NCI-H69 (cell line): ENCODE results near the gene STPG1.

ENCODE experiments used
- DNase-seq: peaks from one replicate; lab custom pipeline; 2025; lab: John Stamatoyannopoulos, UW

The STPG1 gene

DNA sequence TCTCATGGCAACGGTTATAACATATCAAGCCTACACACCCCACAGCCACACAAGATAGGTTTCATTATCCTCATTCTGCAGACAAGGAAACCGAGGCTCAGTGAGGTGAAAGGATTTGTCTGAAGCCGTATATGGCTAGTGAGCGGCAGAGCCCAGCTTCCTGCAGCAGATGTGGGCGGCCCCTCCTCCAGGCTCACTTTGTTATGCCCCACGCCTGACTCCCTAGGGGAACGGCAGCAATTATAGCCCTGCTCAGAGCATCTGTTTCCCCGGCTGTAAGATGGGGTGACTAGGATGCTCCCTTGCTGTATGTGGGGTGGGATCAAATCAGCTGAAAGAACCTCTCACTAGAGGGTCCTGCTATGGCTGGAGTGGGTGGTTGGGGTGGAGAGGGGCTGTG, 72.3 kb downstream of the STPG1 start:
- peak; percentile 89 for DNase-seq

DNA sequence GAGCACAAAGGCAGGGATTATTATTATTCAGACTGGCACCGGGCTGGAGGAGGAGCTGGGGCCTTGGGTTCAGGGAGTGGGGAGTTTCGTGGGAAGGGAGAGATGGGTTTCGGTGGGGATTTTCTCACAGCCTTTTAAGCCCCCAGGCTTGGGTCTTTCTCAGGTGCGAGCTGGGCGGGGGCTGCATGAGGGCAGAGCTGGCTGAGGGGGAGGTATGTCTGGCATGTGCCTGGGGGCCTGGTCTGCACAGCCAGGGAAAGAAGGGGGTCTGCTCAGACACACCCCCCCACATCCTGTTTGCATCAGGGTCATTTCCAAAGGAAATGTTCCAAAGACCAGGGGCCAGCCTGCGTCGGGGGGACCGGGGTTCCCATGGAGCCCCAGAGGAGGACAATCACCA, 72.8 kb downstream of the STPG1 start:
- DNase-seq, result no peak

DNA sequence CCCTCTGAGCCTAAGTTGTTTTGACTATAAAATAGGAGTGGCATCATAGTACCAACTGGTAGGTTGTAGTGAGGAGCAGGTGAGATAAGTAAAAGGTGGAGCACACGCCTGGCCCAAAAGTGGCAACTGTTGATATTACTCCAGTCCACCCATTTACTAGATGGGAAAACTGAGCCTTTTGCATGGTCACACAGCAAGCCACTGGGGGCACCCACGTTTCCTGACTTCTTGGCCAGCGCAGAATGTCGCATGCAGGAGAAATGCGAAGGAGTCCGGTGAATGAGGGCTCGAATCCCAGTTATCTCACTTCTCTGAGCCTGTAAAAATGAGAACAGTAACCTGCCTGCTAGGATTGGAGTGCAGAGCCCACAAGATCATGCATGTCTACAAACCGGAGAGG, 73.6 kb downstream of the STPG1 start:
- no peak for DNase-seq

DNA sequence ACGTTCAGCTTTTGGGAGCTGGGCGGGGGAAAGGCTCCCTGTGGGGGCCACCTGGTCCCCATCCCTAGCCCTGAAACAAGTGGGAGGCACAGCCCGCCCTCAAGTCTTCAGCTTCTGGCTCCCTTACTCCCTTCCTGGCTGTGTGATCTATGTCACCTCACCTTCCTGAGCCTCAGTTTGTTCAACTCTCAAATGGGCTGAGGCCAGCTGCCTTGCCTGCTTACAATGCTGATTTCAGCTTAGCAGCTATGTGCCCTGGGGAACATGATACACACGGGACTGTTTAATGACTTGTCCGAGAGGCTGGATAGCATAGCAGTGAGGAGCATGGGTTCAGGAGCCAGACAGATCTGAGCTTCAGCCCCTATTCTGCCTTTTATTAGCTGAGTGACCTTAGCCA, 75.1 kb downstream of the STPG1 start:
- no peak for DNase-seq

DNA sequence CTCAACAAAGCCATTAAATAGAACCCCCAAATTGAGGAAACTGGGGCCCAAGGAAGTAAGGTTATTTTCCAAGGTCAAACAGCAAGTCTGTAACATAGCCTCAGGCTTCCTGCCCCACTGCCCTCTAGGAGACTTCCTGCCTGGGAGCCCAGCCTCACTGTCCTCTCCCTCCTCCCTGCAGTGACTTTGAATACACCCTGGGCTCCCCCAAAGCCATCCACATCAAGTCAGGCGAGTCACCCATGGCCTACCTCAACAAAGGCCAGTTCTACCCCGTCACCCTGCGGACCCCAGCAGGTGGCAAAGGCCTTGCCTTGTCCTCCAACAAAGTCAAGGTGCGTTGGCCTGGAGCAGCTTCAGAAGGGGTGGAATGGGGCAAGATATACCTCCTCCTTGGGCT, 76.1 kb downstream of the STPG1 start:
- DNase-seq, result peak; percentile 1

DNA sequence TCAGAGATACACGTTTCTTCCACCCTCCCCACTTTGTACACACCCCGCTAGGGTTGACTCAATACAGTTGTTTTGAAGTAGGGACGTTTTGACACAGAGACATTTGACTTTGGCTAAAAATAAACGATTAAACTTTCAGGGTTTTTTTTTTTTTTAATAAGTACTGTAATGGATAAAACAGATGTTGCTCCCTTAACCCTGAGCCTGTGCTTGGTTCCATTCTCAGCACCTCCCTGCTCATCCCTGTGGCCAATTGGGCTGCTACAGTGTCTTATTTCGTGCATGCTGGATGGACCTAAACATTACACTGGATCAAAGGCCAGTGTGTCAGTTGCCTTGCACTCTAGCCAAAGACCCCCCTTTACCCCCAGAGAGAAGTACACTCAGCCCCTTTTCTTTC, 77.5 kb downstream of the STPG1 start:
- DNase-seq, result no peak

DNA sequence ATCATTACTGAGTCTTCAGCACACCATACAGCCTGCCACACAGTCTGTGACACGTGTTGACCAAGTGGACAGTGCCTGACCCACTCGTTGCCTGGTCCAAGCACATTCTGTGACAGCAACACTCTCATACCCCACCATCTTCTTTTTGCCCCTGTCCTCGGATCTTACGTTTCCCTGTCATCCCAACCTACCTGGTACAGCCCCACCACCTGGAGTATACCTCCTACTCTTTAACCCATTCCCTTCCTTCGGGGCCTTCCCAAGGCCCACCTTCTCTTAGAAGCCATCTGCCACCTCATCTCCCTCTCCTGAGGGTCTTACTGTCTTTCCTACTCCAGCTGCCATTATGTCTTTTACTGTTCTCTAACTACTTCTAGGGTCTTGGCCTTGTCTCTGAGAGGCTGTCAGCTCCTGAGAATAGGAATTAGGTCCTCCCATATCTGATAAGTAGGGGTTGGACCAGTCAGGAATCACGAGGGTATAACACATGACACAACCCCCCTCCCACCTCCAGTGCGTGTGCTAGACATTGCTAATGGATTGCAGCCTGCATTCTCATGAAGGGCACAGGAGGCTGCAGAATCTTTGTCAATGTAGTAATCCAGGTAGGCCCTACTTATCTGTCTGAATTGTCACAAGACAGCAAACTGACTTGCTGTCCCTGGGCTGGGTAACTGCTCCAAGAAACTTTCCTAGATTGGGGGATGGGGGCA, 81.5 kb downstream of the STPG1 start:
- no peak for DNase-seq

DNA sequence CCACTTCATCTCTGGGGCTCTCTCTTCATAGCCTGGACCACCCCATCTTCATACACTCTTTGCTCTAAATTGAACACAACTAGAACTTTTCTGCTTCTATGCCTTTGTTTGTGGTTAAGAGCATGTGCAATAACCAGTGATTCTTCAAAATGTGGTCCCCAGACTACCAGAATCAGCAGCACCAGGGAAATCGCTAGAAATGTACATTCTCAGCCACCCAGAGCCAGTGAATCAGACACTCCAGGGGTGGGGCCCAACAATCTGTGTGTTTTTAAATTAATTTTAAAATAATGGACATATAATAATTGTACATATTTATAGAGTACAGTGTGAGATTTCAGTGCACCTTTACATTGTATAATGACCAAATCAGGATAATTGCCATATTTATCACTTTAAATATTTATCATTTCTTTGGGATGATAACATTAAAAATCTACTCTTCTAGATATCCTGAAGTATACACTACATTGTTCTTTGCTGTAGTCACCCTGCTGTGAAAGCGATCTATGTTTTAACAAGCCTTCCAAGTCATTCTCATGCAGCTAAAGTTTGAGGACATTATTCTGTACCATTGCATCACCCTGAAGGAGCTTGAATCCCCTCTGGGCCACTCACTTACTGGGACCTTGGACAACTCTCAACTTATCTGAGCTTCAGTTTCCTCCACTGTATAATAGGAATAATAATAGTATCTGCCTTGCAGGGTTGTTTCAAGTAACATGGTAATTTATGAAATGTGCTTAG, 83.6 kb downstream of the STPG1 start:
- no peak for DNase-seq

DNA sequence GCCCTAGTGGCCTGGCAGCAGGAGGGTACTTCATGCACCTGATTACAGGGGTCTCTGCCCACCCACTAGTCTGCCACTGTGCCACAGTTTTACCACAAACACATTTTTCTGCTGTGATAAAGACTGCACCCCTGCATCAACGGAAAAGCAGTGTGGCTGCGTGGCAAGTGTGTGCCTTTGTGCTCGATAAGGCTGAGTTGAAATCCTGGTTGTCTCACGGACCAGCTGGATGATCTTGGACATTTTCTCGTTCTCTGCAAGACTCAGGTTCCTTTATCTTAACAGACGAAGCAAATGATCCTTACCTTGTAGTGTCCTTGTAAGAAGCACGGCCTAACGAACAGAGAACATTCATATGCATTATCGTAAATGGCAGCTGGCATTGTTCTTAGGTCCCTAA, 84.3 kb downstream of the STPG1 start:
- DNase-seq, result no peak

DNA sequence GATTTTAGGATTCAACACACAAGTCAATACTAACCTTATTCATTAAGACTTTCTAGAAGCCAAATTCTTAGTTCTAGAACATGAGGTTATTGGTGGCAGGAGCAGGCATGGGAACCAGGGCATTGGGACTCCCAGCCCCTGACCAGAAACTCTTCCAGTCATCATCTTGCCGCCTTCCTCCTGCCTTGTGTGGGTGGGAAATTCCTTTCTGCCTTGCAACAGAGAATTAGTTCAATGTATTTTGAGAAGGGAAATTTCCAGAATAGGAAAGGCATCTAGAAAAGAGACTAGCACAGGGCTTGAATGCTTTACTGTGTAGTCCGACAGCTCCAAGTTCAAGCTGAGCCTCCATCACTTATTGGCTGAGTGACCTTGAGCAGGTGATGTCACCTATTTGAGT, 85.7 kb downstream of the STPG1 start:
- DNase-seq, result no peak

DNA sequence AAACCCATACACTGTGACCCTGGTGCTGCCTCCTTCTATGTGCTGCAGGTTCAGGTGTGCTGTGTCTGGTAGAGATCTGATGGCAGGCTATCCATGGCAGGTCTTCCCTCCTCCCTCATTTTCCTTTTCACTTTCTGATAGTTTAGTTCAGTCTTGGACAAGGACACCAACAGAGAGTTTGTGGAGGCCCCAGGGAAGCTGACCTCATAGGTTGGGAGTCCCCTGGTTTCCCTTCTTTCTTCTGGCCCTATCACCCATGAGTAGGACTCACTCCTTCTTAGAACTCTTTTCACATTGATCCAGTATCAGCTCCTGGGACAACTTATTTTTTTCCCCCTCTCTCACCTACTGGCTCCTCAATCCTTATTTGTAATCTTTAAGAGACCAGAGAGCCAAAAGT, 86.1 kb downstream of the STPG1 start:
- DNase-seq, result no peak

DNA sequence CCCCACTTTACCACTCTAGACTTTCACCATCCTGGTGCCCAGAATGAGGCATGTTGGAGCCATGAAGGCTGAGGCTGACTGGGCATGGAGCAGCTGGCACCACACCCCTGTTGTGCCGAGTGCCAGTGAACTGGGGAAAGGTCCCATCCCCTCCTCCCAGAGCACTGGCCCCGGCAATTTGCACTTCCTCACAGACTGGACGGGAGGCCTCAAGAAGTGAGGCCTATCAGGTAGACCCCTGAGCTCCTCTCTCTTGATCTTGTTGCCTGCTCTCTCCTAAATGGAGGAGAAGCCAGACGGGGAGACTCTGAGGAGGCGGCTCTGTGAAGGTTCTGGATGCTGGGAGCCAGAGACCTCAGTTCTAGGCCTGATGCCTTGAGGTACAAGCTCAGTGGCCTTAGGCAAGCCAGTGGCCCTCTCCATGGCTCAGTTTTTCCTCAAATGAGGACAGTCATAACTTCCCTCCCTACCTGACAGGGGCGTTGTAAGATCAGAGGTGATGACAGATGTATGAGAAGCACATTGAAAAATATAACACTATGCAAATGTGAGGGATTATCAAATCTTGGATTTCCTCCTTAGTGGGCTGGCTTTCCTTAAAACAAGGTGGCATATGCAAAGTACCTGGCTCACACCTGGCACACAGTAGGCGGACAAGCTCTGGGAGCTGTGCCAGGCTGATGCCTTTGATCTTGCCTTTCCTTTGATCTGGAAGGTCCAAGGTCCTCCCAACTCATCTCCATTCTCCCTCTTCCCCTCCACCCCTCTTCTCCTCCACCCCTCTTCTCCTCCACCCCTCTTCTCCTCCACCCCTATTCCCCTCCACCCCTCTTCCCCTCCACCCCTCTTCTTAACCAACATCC, 87.8 kb downstream of the STPG1 start:
- no peak for DNase-seq

DNA sequence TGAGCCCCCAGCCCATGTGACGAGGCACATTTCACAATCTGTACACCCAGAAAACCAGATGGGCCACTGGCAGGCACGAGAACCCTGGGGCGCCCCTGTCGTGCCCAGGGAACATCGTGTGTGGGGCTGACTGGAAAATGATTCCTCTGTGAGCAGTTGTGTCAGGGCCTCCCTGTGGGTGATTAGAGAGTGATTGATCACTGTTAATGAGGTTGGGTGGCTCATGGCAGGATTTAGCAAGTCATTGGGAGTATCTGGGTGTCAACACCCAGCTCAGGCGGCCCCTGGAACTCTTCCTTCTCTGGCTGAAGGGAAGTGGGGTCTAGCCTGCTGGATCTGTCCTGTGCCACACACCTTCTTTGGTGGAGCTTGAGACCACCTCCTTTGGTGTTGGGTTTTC, 88.7 kb downstream of the STPG1 start:
- no peak for DNase-seq

DNA sequence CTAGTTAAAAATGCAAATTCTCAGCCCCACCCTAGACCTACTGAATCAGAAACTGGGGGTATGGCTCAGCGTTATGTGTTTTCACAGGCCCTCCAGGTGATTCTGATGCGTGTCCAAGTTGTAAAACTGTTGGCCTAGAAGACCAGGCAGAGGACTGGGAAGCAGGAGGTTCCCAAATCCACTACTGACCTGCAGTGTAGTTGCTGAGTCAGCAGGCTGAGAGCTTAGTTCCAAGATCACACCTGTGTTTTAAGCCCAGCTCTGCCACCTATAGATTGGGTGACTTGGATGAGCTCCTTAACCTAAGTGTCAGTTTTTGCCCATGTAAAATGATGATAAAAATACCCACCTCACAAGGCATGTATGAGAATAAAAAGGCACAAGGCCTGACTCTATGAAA, 90.3 kb downstream of the STPG1 start:
- DNase-seq, result no peak

DNA sequence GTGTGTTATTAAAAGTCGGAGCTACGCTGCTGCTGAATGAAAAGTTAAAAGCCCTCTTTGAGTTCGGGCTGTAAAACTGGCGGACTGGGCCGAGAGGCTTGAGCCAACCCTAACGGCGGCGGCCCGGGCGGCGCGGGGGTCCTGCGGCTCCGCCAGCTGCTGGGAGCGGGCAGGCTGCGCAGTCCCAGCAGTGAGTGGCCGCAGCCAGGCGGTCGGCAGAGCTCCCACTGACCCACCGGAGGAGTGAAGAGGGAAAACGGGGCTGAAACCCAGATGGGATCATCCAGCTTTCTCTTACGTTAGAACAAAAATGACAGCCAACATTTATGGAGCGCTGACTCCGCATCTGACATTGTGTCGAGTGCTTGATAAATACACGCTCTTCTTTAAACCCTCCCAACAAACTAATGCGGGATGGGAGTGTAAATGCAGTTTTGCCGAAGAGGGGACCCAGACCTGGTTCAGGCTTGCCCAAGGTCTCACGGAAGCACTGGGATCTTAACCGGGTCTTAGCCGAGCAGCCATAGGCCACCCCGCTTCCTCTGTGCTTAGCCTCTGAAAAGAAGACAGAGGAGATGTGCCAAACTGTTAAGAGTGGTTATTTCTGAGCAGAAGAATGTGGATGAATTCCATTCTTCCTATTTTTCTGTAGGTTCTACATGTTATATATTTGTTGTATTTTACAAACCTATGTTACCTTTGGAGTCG, 91.0 kb downstream of the STPG1 start:
- no peak for DNase-seq

DNA sequence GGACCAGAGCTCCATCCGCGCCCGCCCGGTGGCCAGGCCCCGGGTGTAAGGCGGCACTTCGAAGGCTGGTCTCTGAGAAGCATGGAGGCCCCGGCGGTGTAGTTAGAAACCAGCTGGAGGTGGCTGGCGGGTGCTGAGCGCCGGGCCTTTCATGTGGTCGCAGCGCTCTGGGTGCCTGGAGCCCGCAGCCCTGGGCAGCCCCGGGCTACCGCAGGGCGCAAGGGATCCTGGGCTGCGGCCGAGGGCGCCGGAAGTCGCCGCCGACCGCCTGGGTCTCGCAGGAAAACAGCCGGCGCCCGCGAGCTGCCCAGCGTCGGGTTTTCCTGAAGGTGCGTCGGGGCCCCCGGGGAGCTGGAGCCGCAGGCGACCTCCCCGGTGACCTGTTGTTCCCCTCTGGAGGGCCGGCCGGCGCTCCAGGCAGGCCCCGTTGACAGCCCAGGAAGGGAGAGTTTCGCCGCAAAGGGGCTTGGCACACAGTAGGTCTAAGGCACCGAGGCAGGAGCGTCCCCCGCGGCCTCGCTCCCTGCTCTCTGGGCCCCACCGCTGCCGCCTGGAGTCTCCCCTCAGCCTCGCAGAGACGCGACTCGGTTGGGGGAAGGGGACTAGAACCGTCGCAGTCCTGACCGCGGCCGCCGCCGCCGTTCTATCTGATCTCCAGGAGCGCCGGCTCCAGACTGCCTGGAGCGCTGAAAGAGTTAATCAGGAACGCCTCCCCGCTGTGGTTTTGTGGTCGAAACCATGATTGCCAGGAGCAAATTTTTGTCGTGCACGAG, 91.7 kb downstream of the STPG1 start:
- peak; percentile 76 for DNase-seq

DNA sequence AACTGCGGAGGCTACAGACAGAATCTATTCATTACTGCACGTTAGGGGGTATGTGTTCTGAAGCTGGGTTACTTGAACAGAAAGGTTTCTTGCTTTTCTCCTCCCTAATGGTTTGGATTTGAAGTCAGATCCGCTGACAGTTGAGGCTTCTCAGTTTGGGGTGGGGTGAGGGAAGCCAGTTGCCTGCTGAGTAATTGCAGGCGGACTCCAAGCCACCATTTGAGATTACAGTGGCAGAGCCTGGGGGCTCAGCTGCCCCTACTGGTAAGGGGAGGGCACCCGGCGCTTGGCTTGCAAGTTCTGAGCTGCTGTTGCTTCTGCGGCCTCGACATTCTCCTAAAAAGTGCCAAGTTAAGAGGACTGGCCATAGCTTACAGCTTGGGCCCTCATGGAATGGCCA, 92.5 kb downstream of the STPG1 start:
- DNase-seq, result peak; percentile 43

DNA sequence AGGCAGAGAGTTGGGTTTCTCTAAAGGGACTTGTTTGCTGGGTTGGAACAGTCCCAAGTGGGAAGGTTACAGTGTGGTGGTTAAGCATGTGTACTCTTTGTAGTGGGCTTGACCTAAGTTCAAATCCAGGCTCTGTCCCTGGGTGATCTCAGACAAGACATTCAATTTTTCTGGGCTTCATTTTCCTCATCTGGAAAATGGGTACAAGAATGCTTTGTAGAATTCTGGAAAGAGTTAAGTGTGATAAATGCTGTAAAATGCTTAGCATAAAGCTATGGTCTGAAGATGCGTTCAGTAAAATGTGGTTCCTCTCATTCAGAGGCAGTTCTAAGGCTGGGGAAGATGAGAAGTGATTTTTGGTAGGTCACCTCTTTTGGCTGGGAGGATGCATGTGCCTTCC, 93.6 kb downstream of the STPG1 start:
- DNase-seq, result no peak

DNA sequence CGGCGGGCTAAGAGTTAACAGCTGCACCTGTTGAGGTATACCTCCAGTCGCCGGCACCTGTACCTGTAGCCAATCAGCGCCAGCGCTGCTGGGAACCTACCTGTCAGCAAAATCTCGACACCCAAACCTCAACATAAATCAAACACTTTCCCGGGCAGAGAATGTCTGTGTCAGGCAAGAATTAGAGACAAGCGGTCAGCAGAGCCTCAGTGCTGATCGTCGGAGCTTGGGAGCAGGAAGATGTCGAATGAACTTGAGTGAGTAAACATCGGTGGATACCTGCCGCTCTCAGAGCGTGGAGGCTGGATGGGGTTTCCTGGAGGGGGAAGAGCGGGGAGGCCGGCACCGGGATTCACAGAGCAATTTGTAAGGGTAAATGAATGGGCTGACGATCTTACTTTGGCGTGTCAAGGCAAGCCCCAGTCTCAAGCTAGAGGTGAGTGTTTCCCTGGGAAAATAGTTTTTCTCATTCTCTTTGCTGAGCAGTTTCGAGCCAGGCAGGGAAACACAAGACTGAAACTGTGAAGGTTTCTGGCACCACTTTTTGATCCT, 94.2 kb downstream of the STPG1 start, which contains the start of gene GRHL3:
TSS of gene GRHL3 (plus strand) at position 46 of the 552 bp plus-strand sequence. CDS start at position 241, 195 bp downstream.
- peak; percentile 79 for DNase-seq

DNA sequence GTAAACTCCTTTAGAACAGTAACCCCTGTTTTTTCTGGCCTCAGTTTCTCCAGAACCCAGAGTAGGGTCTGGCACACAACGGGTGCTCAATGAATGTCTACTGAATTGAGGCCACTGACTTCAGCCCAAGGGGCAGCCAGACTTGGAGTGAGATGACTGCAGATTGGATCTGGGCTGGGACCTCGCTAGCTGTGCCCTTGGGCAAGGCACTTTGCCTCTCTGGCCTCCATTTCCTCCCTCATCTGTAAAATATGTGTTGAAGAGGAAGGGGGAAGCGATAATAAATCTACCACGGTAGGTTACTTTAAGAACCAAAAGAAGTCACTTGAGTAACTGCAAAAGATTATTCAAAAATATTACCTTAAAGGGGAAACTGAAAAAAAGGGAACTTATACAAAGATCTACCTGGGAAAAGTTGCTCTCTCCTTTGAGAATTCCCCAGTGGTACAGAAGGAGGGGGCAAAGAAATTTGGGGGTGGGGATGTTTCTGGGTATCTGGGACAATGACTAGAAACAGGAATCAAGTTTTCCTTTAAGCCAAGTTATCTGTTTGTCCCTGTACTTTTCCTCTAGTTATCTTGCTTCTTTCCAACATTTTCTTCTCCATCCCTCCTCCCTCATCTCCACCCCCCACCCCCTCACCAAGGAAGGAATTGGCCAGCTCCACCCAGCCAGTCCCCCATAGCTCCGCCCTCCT, 94.8 kb downstream of the STPG1 start:
- DNase-seq, result no peak
